ENCODE results near the gene RILP. TPM values are rescaled to one million over a fixed set of nuclear protein-coding genes. Genes with fewer than 3 reads are reported as not detected.
"Not testable (repeated sequence)": the region's sequence is repeated elsewhere in the genome, so short reads cannot be mapped to it uniquely, and the experiment has no call there.

RILP gene
- total and polyA plus RNA-seq, 5 experiments from 2014 or later = 1.4 to 4.0 (median 3.4) TPM

DNA sequence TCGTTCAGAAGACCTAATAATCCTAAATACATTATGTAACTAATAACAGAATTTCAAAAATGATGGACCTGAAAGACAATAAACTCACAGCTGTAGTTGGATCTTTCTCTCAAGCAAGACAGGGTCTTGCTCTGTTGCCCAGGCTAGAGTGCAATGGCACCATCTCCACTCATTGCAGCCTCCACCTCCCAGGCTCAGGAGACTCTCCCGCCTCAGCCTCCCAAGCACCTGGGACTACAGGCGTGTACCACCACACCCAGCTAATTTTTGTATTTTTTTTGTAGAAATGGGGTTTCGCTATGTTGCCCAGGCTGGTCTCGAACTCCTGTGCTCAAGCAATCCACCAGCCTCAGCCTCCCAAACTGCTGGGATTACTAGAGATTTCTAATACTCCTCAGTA is 14.3 kb upstream of the RILP start:
- POLR2A ChIA-PET = interaction anchor here (1.2 to 1.3 kb wide), 2 partner anchors 16 to 20 kb away, joined by 4 read pairs; no protein-coding TSS in a partner anchor
- Mint-ChIP-seq H3K36me3 (peaks cover 9 to 96% (median 15%) of the 10 kb centered on the region in 3 donors), H3K4me1 (peaks cover 3 to 22% (median 16%) of the 10 kb centered on the region in 4 donors), H3K27ac (peak overlapping the region in 3 of 10 donors; percentile 3 to 51 (median 19))
- H3K27me3 Mint-ChIP-seq, H3K9me3 Mint-ChIP-seq, ATAC-seq, DNase-seq, H3K4me3 Mint-ChIP-seq: not testable (repeated sequence)

DNA sequence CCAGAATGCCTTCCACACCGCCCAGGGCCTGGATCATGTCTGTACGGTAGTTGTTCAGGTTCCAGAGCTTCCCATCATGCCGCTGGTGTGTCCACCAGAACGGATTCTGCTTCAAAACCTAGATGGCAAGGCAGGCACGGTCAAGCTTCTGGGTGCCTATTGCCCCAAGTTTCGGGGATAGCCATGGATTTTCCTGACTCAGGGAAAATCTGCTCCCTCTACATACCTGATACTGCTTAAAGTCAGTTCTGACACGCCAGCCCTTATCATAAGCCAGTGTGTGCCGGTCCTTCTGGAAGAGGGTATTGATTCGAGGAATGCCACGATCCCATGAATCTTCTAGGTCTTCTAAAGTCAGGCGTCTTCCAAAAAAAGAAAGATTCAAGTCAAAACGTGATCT is 11.4 kb upstream of the RILP start:
- POLR2A ChIA-PET = interaction anchor here (1.1 to 1.9 kb wide), 2 partner anchors 9 to 23 kb away, joined by 5 to 7 read pairs; partner anchors contain the start of gene PRPF8
- no peak for ATAC-seq
- Mint-ChIP-seq H3K36me3 (peaks cover 23 to 96% (median 31%) of the 10 kb centered on the region in 3 donors), H3K4me3 (no peak overlapping the region), H3K4me1 (peaks cover 0 to 14% (median 10%) of the 10 kb centered on the region in 4 donors), H3K27ac (no peak overlapping the region), H3K9me3 (no peaks in the 10 kb centered on the region), H3K27me3 (no peaks in the 10 kb centered on the region)
- DNase-seq = no peak

DNA sequence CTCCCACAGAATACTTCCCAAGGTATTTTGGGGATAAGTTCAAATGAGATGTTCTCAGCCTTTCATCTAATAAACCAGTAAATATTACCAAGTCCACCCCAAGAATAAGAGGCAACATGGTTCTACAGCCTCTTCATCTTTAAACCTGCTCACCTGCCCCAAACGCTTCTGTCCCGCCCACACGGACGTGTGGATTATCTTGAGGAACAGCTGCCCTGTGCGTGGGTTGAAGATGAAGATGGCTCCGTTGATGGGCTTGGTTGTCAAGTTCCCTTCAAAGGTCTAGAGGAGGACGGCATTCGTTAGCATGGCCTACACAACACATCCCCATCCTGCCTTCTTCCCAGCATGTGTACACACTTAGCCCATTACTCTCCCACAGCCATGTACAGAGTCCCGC is 8.4 kb upstream of the RILP start:
- Mint-ChIP-seq H3K27ac (peak overlapping the region in 2 of 10 donors; percentile 44 to 57), H3K27me3 (no peaks in the 10 kb centered on the region), H3K4me1 (peaks cover 0 to 14% (median 7%) of the 10 kb centered on the region in 4 donors), H3K4me3 (no peak overlapping the region), H3K9me3 (no peaks in the 10 kb centered on the region), H3K36me3 (peaks cover 23 to 96% (median 41%) of the 10 kb centered on the region in 3 donors)
- DNase-seq (no peak), ATAC-seq (no peak)
- POLR2A ChIA-PET = interaction anchor here (0.6 to 0.8 kb wide), 3 partner anchors 8 to 401 kb away, joined by 3 to 7 read pairs (median 7); partner anchors contain the start of gene RILP

DNA sequence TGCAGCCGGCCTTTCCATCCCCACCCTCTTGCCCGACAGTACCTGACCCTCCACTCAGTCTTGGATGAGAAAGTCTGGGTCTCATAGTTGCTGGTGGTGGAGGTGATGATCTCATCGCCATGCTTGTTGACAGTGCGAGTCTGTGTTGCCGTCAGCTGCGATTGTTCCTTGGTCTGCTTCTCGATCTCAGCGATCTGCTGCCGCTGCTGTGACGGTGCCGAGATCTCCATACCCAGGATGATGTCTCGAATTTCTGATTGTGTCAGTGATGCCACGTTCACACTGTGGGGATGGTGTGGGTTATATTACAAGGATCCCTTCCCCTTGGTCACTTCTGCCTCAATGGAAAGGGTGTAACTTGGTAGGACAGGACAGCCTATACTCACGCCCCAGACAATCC is 4.1 kb upstream of the RILP start:
- peak overlapping the region in 1 of 10 donors; percentile 84 for H3K27ac Mint-ChIP-seq
- POLR2A ChIA-PET = no interaction called here
- peaks cover 14 to 82% (median 34%) of the 10 kb centered on the region in 3 donors for H3K36me3 Mint-ChIP-seq
- DNase-seq (no peak), ATAC-seq (no peak)
- H3K4me1 Mint-ChIP-seq = peaks cover 0 to 5% (median 4%) of the 10 kb centered on the region in 4 donors
- peak overlapping the region in 1 of 10 donors; percentile 40 for H3K4me3 Mint-ChIP-seq
- no peaks in the 10 kb centered on the region for H3K27me3 Mint-ChIP-seq
- no peaks in the 10 kb centered on the region for H3K9me3 Mint-ChIP-seq

DNA sequence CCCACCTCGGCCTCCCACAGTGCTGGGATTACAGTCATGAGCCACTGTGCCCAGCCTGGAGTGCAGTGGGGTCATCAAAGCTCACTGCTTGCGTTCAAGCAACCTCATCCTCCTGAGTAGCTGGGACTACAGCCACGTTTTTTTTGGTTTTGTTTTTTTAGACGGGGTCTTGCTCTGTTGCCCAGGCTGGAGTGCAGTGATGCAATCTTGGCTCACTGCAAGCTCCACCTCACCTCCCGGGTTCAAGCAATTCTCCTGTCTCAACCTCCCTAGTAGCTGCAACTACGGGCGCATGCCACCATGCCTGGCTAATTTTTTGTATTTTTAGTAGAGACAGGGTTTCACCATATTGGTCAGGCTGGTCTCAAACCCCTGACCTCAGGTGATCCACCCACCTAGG is 3.1 kb upstream of the RILP start:
- H3K9me3 Mint-ChIP-seq, DNase-seq, H3K4me3 Mint-ChIP-seq, ATAC-seq, H3K27me3 Mint-ChIP-seq, H3K4me1 Mint-ChIP-seq: not testable (repeated sequence)
- Mint-ChIP-seq H3K27ac (peak overlapping the region in 1 of 10 donors; percentile 28), H3K36me3 (peaks cover 10 to 72% (median 25%) of the 10 kb centered on the region in 3 donors)
- POLR2A ChIA-PET = interaction anchor here (1.1 kb wide), 1 partner anchor 25 kb away, joined by 3 read pairs; no protein-coding TSS in a partner anchor

DNA sequence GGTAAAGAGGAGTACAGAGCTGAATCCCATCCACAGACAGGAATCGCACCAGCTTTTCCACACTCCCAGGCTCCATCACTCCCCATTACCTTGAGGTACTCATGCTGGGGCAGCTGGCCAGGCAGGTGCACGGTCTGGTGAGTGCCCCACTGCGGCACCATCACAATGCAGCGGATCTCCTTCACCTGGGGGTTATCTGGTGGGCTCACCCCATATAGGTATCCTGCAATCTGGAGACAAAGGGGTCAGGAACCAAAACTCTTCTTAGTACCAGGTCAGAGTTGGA is 1.8 kb upstream of the RILP start:
- peak overlapping the region in 1 of 10 donors; percentile 48 for H3K27ac Mint-ChIP-seq
- DNase-seq = peak in 1 of 10 donors; percentile 30
- H3K27me3 Mint-ChIP-seq = no peaks in the 10 kb centered on the region
- POLR2A ChIA-PET = interaction anchor here (1.0 kb wide), 1 partner anchor 11 kb away, joined by 3 read pairs; no protein-coding TSS in a partner anchor
- peak overlapping the region in 1 of 10 donors; percentile 36 for H3K4me3 Mint-ChIP-seq
- peaks cover 0 to 13% (median 7%) of the 10 kb centered on the region in 4 donors for H3K4me1 Mint-ChIP-seq
- peaks cover 3 to 60% (median 18%) of the 10 kb centered on the region in 3 donors for H3K36me3 Mint-ChIP-seq
- ATAC-seq = no peak
- no peaks in the 10 kb centered on the region for H3K9me3 Mint-ChIP-seq

DNA sequence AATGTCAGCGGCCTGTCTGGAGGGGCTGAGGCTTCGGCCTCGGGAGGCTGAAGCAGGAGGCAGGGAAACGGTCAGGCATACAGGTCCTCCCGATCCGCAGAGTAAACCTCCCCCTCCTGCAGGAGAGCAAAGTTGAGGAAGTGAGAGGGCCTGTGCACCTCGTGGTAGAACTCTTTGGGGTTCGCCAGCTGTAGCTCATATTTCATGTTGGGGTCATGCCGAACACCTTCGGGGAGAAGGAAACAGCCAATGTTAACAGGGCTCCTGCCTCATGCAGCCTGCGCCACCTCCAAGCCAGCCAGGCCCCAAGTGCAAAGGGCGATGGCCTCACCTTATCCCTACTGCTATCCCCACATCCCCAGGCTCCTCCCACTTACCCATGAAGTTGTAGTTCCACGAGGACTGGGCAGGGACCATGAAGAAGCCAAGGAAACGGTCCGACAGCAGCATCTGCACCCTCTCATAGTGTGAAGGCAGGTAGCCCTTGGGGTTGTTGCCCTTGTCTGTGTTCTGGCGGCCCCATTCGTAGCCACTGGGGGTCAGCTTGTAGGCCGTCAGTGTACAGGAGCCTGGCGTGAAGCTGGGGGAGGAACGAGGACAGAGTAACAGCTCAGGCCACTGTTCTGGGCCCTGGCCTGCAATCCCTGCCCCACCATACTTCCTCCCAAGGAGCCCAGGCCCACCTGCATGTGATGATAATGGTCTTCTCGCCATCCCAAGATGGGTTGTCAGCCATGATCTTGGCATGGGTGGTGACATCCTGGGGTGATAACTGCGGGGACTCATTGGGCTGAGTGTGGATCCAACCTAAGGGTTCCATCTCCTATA is 1.3 kb upstream of the RILP start:
- H3K4me3 Mint-ChIP-seq = peak overlapping the region in 1 of 10 donors; percentile 24
- peak in 1 of 10 donors; percentile 45 for DNase-seq
- ATAC-seq = no peak

DNA sequence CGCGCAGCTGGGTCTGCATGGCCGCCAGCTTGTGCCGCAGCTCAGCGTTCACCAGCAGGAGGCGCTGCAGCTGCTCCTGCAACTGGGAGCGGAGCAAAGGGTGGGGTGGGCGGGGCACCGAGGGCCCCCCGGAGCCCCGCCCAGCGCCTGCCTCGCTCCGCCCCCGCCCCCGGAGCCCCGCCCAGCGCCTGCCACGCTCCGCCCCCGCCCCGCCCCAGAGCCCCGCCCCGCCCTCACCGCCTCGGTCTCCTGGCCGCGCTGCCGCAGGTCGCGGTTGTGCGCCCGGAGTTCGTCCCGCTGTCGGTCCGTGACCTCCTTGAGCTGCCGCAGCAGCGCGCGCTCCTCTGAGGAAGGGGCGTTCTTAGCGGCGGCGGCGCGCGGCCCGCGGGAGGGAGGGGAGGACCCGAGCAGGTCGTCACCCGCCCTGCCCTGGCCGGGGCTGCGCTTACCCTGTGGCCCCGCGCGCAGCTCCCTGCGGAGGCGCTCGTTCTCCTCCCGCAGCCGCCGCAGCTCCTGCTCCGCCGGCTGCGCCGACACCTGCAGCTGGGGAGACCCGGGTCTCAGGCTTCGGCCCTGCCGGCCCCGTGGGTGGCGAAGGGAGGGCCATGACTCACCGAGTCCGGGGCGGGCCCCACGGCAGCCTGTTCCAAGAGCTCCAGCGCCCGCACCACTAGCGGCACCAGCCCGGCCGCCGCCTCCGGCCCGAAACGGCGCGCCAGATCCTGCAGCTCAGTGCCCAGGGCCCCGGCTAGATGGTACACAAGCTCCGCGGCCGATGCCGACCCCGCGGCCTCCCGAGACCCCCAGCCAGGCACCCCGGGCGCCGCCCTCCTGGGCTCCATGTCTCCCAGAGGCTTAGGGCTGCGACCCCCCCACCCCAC is 463 bp downstream of the RILP start:
- peak overlapping the region in 2 of 10 donors; percentile 43 to 75 for H3K27ac Mint-ChIP-seq
- H3K9me3 Mint-ChIP-seq = peaks cover 0 to 2% (median 0%) of the 10 kb centered on the region in 9 donors
- ATAC-seq (peak; percentile 81 to 82), DNase-seq (peak; percentile 89 to 99 (median 94))
- POLR2A ChIA-PET = interaction anchor here (0.5 to 4.1 kb wide), 21 partner anchors 8 to 159 kb away, joined by 3 to 45 read pairs (median 4); partner anchors contain the start of genes INPP5K, PRPF8, SLC43A2 and WDR81
- peaks cover 2 to 30% (median 20%) of the 10 kb centered on the region in 4 donors for H3K4me1 Mint-ChIP-seq
- peaks cover 0 to 37% (median 9%) of the 10 kb centered on the region in 3 donors for H3K36me3 Mint-ChIP-seq
- peak overlapping the region; percentile 54 to 80 (median 69) for H3K4me3 Mint-ChIP-seq
- no peaks in the 10 kb centered on the region for H3K27me3 Mint-ChIP-seq

More for the DNA sequence above, 1.3 kb upstream of the RILP start:
- H3K27me3 Mint-ChIP-seq = no peaks in the 10 kb centered on the region
- H3K4me1 Mint-ChIP-seq = peaks cover 0 to 15% (median 10%) of the 10 kb centered on the region in 4 donors
- POLR2A ChIA-PET = interaction anchor here (1.0 to 4.1 kb wide), 6 partner anchors 11 to 112 kb away, joined by 3 to 45 read pairs (median 4); partner anchors contain the start of gene SLC43A2
- peak overlapping the region in 4 of 10 donors; percentile 18 to 75 (median 72) for H3K27ac Mint-ChIP-seq
- no peaks in the 10 kb centered on the region for H3K9me3 Mint-ChIP-seq
- H3K36me3 Mint-ChIP-seq = peaks cover 0 to 54% (median 15%) of the 10 kb centered on the region in 3 donors

DNA sequence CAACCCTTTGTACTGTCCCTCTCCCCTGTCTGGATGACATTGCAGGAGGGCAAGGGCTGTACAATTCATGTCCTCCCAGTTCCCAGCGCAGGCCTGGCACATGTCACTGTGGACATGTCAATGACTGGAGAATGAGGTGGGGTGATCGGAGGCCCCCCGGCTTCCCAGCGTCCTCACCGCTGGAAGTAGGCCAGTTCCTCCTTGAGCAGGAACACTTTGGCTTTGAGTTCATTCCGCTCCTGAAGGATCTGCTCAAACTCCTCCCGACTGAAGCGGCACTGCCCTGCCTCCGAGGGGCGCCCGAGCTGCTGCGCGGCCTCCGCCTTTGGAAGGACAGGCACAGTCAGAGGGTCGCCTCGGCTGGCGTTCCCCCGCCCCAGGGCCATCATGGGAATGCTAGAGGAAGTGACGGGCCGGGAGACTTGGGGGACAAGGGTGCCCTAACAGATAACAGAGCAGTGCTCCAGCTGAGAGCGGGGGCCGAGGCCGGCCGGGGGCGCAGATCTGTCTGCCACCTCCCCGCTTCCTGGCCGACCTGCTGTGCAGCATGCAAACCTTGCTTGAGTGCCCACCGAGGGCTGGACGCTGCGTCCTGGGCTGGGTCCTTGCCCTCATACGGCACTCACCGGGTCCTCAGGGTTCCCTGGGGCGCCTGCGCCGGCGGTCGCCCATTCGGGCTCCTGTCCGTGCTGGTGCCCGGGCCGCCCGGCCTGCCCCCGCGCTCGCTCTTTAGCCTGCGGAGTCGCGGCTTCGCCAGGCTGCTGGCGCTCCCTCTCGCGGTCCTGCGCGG is 1.3 kb downstream of the RILP start:
- Mint-ChIP-seq H3K27ac (peak overlapping the region in 3 of 10 donors; percentile 29 to 65 (median 43)), H3K9me3 (peaks cover 0 to 2% (median 0%) of the 10 kb centered on the region in 9 donors), H3K4me3 (peak overlapping the region; percentile 53 to 80 (median 69)), H3K36me3 (peaks cover 0 to 28% (median 7%) of the 10 kb centered on the region in 3 donors), H3K4me1 (peaks cover 5 to 34% (median 24%) of the 10 kb centered on the region in 4 donors), H3K27me3 (no peaks in the 10 kb centered on the region)
- DNase-seq (peak in 2 of 10 donors; percentile 20 to 56), ATAC-seq (peak; percentile 6 to 26)
- POLR2A ChIA-PET = interaction anchor here (0.8 to 4.1 kb wide), 16 partner anchors 9 to 286 kb away, joined by 3 to 45 read pairs (median 4); partner anchors contain the start of genes INPP5K, PITPNA, PRPF8 and SLC43A2

DNA sequence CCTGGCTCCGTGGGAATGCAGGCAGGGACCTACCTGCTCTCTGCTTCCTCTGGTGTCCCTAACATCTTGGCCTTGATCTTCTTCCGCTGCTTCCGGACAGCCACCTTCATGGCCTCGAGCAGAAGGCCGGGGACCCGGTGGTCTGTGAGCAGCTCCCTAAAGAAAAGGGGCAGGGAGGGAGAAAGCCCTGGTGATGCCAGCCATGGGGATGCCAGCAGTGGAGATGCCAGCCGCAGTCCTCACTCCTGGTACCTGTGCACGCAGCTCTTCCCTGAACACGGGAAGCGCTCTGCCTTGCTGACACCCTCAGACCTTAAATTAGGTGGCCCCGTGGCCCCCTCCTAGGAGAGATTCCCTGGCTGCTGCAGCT is 1.9 kb downstream of the RILP start:
- peak overlapping the region in 1 of 10 donors; percentile 29 for H3K27ac Mint-ChIP-seq
- no peaks in the 10 kb centered on the region for H3K27me3 Mint-ChIP-seq
- no peak for ATAC-seq
- peaks cover 5 to 34% (median 24%) of the 10 kb centered on the region in 4 donors for H3K4me1 Mint-ChIP-seq
- peaks cover 0 to 22% (median 4%) of the 10 kb centered on the region in 3 donors for H3K36me3 Mint-ChIP-seq
- H3K9me3 Mint-ChIP-seq = peaks cover 0 to 2% (median 0%) of the 10 kb centered on the region in 9 donors
- peak overlapping the region in 8 of 10 donors; percentile 15 to 68 (median 60) for H3K4me3 Mint-ChIP-seq
- peak in 1 of 10 donors; percentile 37 for DNase-seq
- POLR2A ChIA-PET = interaction anchor here (0.8 to 4.1 kb wide), 9 partner anchors 9 to 286 kb away, joined by 3 to 45 read pairs (median 4); partner anchors contain the start of genes INPP5K, PITPNA, PRPF8 and SLC43A2

Data from naive thymus-derived CD8-positive, alpha-beta T cell (primary cell).